T-helper 17 cell (primary cell): ENCODE results near the gene PCSK4. TPM values are rescaled to one million over a fixed set of nuclear protein-coding genes. Genes with fewer than 3 reads are reported as not detected.

ENCODE experiments used
- ATAC-seq: fragments of 150-1000 bp; cut with Tn5 transposase; 2 replicates; pipeline ENCODE4 v1.10.0; 2021; ENCODE audit warnings: mild to moderate bottlenecking, moderate library complexity
- DNase-seq, 3 donors: peaks; one replicate each; pipeline versions ENCODE4 v3.0.0 to v3.0.0-alpha.2; 2020 to 2021
- H3K9me3 ChIP-seq: one replicate; pipeline ENCODE4 v1.7.0; 2013; ENCODE audit warnings: low read length, mild to moderate bottlenecking; ENCODE audit not compliant: control insufficient read depth, poor library complexity, severe bottlenecking
- H3K27ac Mint-ChIP-seq: one replicate; pipeline ENCODE4 v1.8.0; 2022; ENCODE audit warnings: mild to moderate bottlenecking, moderate library complexity, mixed read lengths
- H3K27me3 Mint-ChIP-seq: one replicate; pipeline ENCODE4 v1.8.0; 2022; ENCODE audit warnings: mixed read lengths
- H3K36me3 Mint-ChIP-seq: one replicate; pipeline ENCODE4 v1.8.0; 2022; ENCODE audit warnings: low read depth, mixed read lengths
- H3K4me1 Mint-ChIP-seq: one replicate; pipeline ENCODE4 v1.8.0; 2022; ENCODE audit warnings: mild to moderate bottlenecking, mixed read lengths
- H3K4me3 Mint-ChIP-seq: one replicate; pipeline ENCODE4 v1.8.0; 2022; ENCODE audit warnings: mild to moderate bottlenecking, moderate library complexity, mixed read lengths
- total RNA-seq, 4 donors: library from RNA in 2 of 4; stranded (reverse) in 2 of 4; gene quantifications; one replicate each; pipeline ENCODE4 v1.2.3 and lab custom pipeline; 2022 to 2026

The PCSK4 gene
- total RNA-seq, 2 donors from 2014 or later = 3.3 to 4.5 TPM

DNA sequence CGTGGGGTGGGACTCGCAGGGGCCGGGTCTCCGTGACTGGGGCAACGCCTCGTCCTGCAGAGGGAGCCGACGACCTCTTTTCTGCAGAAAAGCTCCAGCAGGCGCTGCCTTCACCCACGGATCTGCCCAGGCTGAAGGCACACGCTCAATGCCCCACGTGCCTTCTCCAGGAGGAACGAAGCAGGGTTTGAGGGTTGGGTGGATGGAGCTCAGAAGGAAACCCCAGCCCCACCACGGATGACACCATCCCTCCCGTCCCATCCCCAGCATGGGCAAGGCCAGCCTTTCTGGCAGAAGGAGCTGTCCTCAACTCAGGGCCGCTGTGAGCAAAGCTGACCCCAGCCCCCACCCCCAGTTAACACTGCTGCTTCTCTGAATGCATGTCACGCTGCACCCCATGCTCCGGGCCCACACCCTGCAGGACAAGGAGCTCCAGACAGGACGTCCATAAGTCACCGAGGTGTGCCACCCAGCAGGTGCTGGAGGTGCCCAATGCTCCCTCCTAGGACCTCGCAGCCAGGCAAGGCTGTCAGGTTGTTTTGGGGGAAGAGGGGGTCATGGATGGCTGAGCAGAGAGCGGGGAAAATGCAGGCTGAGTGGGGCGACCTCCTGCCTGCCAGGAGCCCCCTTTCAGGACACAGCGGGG is 18.5 kb downstream of the PCSK4 start:
- Mint-ChIP-seq H3K4me3 (peak overlapping the region; percentile 90), H3K4me1 (peaks cover 7% of the 10 kb centered on the region), H3K27me3 (no peaks in the 10 kb centered on the region), H3K27ac (no peak overlapping the region), H3K36me3 (no peaks in the 10 kb centered on the region)
- peak; percentile 27 for ATAC-seq
- no peak for DNase-seq
- no peaks in the 10 kb centered on the region for H3K9me3 ChIP-seq

DNA sequence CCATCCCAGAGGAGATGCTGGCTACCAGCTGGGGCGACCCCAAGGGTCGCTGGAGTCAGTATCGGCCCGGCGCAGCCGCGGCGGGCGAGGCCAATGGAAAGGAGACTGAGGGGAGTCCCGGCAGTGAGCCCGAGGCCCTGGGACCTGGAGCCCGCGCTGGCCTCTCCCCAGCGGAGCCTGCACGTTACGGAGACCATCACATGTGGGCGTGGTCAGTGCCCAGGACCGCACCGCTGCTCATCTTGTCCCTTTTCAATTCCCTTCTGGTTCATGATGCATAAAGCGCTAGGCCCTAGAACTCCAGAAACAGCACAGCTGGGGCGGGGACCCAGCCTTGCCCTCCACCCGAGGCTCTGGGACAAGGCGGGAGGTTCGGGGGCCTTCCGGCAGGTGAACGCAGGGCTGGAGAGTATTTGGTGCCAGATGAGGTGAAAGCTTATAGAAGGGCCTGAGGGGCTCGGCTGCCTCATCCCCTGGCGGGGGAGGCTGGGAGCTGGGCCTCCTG is 19.1 kb downstream of the PCSK4 start:
- no peak for DNase-seq
- H3K4me3 Mint-ChIP-seq = peak overlapping the region; percentile 90

DNA sequence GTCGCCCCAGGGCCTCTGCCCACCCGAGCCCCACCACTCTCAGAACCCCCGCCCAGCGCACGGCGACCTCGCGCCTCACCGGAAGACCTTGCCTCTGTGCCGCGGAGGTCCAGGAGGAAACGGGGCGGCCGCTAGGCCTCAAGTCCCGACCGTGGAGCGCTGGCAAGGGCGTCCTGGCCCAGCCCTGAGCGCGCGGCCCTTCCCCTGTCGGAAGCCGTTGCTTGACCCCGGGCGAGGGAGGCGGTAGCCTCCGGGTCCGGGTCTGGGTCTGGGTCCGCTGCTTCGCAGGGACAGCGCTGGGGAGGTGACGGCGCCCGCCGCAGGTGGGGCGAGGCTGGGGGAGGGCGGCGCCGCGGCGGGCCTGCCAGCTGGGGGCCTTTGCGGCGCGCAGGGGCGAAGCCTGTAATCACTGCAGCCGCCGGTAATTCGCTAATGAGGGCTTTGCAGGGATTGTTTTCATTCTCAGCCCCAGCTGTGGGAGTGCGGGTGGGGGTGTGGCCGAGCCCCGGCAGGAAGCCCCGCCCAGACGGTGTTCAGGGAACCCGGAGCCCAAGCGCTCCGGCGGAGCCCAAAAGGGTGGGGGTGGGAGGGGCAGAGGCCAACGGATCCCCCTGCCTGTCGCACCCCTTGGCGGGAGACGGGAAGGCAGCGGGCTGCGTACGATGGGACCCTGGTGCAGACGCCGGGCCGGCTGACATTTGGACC is 19.7 kb downstream of the PCSK4 start:
- ATAC-seq (peak; percentile 73), DNase-seq (peak; percentile 56 to 64 (median 58))
- no peaks in the 10 kb centered on the region for H3K9me3 ChIP-seq
- Mint-ChIP-seq H3K27ac (no peak overlapping the region), H3K36me3 (no peaks in the 10 kb centered on the region), H3K4me1 (peaks cover 7% of the 10 kb centered on the region), H3K27me3 (no peaks in the 10 kb centered on the region), H3K4me3 (peak overlapping the region; percentile 90)

More for the DNA sequence above, 19.1 kb downstream of the PCSK4 start:
- no peaks in the 10 kb centered on the region for H3K27me3 Mint-ChIP-seq
- no peaks in the 10 kb centered on the region for H3K36me3 Mint-ChIP-seq
- peak; percentile 40 for ATAC-seq
- no peak overlapping the region for H3K27ac Mint-ChIP-seq
- no peaks in the 10 kb centered on the region for H3K9me3 ChIP-seq
- H3K4me1 Mint-ChIP-seq = peaks cover 7% of the 10 kb centered on the region

DNA sequence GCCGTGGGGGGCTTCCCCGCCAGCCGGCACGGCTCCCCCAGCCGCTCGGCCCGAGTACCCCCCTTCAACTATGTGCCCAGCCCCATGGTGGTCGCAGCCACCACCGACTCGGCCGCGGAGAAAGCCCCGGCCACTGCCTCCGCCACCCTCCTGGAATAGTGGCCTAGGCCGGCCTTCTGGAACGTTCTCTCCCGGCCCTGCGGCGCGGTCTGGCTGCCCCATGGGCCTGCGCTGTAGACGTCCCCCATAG is 20.2 kb downstream of the PCSK4 start:
- no peaks in the 10 kb centered on the region for H3K27me3 Mint-ChIP-seq
- no peak overlapping the region for H3K27ac Mint-ChIP-seq
- ATAC-seq (no peak), DNase-seq (no peak)
- no peaks in the 10 kb centered on the region for H3K36me3 Mint-ChIP-seq
- peaks cover 7% of the 10 kb centered on the region for H3K4me1 Mint-ChIP-seq
- H3K9me3 ChIP-seq = no peaks in the 10 kb centered on the region
- peak overlapping the region; percentile 90 for H3K4me3 Mint-ChIP-seq

DNA sequence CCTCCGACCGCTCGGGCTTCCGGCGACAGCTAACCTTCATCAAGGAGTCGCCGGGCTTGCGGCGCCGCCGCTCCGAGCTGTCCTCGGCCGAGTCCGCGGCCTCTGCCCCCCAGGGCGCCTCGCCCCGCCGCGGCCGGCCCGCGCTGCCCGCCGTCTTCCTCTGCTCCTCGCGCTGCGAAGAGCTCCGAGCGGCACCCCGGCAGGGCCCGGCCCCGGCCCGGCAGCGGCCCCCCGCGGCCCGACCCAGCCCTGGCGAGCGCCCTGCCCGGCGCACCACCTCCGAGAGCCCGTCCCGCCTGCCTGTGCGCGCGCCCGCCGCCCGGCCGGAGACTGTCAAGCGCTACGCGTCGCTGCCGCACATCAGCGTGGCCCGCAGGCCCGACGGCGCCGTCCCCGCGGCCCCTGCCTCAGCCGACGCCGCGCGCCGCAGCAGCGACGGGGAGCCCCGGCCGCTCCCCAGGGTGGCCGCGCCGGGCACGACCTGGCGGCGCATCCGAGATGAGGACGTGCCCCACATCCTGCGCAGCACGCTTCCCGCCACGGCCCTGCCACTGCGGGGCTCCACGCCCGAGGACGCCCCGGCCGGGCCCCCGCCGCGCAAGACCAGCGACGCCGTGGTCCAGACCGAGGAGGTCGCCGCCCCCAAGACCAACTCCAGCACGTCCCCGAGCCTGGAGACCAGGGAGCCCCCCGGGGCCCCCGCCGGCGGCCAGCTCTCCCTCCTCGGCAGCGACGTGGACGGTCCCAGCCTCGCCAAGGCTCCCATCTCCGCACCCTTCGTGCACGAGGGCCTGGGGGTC is 20.7 kb downstream of the PCSK4 start:
- Mint-ChIP-seq H3K4me1 (peaks cover 7% of the 10 kb centered on the region), H3K27me3 (no peaks in the 10 kb centered on the region), H3K36me3 (no peaks in the 10 kb centered on the region), H3K27ac (no peak overlapping the region), H3K4me3 (peak overlapping the region; percentile 90)
- no peaks in the 10 kb centered on the region for H3K9me3 ChIP-seq
- peak; percentile 36 for ATAC-seq
- DNase-seq = peak in 1 of 3 donors; percentile 13

DNA sequence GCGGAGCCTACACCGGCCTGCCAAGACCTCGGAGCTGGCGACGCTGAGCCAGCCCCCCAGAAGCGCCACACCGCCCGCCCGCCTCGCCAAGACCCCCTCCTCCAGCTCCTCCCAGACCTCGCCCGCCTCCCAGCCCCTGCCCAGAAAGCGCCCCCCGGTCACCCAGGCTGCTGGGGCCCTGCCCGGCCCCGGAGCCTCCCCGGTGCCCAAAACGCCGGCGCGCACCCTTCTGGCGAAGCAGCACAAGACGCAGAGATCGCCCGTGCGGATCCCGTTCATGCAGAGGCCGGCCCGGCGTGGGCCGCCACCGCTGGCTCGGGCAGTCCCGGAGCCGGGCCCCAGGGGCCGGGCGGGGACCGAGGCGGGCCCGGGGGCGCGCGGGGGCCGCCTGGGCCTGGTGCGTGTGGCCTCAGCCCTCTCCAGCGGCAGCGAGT is 21.3 kb downstream of the PCSK4 start:
- H3K27me3 Mint-ChIP-seq = no peaks in the 10 kb centered on the region
- H3K9me3 ChIP-seq = no peaks in the 10 kb centered on the region
- H3K4me1 Mint-ChIP-seq = peaks cover 7% of the 10 kb centered on the region
- H3K27ac Mint-ChIP-seq = no peak overlapping the region
- ATAC-seq = peak; percentile 14
- peak overlapping the region; percentile 61 for H3K4me3 Mint-ChIP-seq
- DNase-seq = peak in 1 of 3 donors; percentile 15
- H3K36me3 Mint-ChIP-seq = no peaks in the 10 kb centered on the region

DNA sequence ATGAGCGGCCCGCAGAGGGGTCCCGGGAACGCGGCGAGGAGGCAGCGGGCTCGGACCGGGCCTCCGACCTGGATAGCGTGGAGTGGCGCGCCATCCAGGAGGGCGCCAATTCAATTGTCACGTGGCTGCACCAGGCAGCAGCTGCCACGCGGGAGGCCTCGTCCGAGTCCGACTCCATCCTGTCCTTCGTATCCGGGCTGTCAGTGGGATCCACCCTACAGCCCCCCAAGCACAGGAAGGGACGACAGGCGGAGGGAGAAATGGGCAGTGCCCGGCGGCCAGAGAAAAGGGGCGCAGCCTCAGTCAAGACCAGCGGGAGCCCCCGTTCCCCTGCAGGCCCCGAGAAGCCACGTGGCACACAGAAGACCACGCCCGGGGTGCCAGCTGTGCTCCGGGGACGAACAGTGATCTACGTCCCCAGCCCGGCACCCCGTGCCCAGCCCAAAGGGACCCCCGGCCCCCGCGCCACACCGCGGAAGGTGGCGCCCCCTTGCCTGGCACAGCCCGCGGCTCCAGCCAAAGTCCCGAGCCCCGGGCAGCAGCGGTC is 21.8 kb downstream of the PCSK4 start:
- H3K4me3 Mint-ChIP-seq = peak overlapping the region; percentile 61
- H3K27me3 Mint-ChIP-seq = no peaks in the 10 kb centered on the region
- ATAC-seq = no peak
- H3K27ac Mint-ChIP-seq = no peak overlapping the region
- H3K9me3 ChIP-seq = no peaks in the 10 kb centered on the region
- no peaks in the 10 kb centered on the region for H3K36me3 Mint-ChIP-seq
- peak in 1 of 3 donors; percentile 9 for DNase-seq
- peaks cover 7% of the 10 kb centered on the region for H3K4me1 Mint-ChIP-seq

DNA sequence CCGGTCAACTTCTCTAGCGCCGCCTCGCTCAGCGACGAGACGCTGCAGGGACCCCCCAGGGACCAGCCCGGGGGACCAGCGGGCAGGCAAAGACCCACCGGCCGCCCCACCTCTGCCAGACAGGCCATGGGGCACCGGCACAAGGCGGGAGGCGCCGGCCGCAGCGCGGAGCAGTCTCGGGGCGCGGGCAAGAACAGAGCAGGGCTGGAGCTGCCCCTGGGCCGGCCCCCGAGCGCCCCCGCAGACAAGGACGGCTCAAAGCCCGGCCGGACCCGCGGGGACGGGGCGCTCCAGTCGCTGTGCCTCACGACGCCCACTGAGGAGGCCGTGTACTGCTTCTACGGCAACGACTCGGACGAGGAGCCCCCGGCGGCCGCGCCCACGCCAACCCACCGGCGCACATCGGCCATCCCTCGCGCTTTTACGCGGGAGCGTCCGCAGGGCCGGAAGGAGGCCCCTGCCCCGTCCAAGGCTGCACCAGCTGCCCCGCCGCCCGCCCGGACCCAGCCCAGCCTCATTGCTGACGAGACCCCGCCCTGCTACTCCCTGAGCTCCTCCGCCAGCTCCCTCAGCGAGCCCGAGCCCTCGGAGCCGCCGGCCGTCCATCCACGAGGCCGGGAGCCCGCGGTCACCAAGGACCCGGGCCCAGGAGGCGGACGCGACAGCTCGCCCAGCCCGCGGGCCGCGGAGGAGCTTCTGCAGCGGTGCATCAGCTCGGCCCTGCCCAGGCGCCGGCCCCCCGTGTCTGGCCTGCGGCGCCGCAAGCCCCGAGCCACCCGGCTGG is 22.5 kb downstream of the PCSK4 start:
- no peaks in the 10 kb centered on the region for H3K9me3 ChIP-seq
- H3K36me3 Mint-ChIP-seq = no peaks in the 10 kb centered on the region
- ATAC-seq (no peak), DNase-seq (peak in 1 of 3 donors; percentile 11)
- no peak overlapping the region for H3K4me3 Mint-ChIP-seq
- H3K27ac Mint-ChIP-seq = no peak overlapping the region
- peaks cover 7% of the 10 kb centered on the region for H3K4me1 Mint-ChIP-seq
- H3K27me3 Mint-ChIP-seq = no peaks in the 10 kb centered on the region

DNA sequence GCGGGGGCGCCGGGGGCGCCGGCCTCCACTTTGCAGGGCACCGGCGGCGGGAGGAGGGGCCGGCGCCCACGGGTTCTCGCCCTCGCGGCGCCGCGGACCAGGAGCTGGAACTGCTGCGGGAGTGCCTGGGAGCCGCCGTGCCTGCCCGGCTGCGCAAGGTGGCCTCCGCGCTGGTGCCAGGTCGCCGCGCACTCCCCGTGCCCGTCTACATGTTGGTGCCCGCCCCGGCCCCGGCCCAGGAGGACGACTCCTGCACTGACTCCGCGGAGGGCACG is 23.0 kb downstream of the PCSK4 start:
- ATAC-seq (no peak), DNase-seq (no peak)

DNA sequence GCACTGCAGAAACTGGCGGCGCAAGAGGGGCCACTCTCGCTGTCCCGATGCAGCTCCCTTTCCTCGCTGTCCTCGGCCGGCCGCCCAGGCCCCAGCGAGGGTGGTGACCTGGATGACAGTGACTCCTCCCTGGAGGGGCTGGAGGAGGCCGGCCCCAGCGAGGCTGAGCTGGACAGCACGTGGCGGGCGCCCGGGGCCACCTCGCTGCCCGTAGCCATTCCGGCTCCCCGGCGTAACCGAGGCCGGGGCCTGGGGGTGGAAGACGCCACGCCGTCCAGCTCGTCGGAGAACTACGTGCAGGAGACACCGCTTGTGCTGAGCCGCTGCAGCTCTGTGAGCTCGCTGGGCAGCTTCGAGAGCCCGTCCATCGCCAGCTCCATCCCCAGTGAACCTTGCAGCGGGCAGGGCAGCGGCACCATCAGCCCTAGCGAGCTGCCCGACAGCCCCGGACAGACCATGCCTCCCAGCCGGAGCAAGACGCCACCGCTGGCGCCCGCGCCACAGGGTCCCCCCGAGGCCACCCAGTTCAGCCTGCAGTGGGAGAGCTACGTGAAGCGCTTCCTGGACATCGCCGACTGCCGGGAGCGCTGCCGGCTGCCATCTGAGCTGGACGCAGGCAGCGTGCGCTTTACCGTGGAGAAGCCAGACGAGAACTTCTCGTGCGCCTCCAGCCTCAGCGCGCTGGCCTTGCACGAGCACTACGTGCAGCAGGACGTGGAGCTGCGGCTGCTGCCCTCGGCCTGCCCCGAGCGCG is 23.5 kb downstream of the PCSK4 start:
- no peak for ATAC-seq
- H3K27me3 Mint-ChIP-seq = no peaks in the 10 kb centered on the region
- H3K9me3 ChIP-seq = no peaks in the 10 kb centered on the region
- DNase-seq = no peak
- peaks cover 7% of the 10 kb centered on the region for H3K4me1 Mint-ChIP-seq
- peak overlapping the region; percentile 25 for H3K4me3 Mint-ChIP-seq
- H3K27ac Mint-ChIP-seq = no peak overlapping the region
- no peaks in the 10 kb centered on the region for H3K36me3 Mint-ChIP-seq

More for the DNA sequence above, 23.0 kb downstream of the PCSK4 start:
- no peak overlapping the region for H3K4me3 Mint-ChIP-seq
- no peak overlapping the region for H3K27ac Mint-ChIP-seq
- peaks cover 7% of the 10 kb centered on the region for H3K4me1 Mint-ChIP-seq
- H3K9me3 ChIP-seq = no peaks in the 10 kb centered on the region
- H3K36me3 Mint-ChIP-seq = no peaks in the 10 kb centered on the region
- H3K27me3 Mint-ChIP-seq = no peaks in the 10 kb centered on the region

DNA sequence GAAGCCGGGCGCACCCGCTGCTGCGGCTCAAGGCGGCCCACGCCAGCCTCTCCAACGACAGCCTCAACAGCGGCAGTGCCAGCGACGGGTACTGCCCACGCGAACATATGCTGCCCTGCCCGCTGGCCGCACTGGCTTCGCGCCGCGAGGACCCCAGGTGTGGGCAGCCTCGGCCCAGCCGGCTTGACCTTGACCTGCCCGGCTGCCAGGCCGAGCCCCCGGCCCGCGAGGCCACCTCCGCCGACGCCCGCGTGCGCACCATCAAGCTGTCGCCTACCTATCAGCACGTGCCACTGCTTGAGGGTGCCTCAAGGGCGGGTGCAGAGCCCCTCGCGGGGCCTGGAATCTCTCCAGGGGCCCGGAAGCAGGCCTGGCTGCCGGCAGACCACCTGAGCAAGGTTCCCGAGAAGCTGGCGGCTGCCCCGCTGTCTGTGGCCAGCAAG is 24.1 kb downstream of the PCSK4 start:
- Mint-ChIP-seq H3K4me1 (peaks cover 5% of the 10 kb centered on the region), H3K4me3 (no peak overlapping the region), H3K36me3 (no peaks in the 10 kb centered on the region), H3K27me3 (no peaks in the 10 kb centered on the region), H3K27ac (no peak overlapping the region)
- H3K9me3 ChIP-seq = no peaks in the 10 kb centered on the region
- no peak for DNase-seq
- ATAC-seq = no peak
